WERI-Rb-1 (cell line): Measurements from ENCODE around the gene USP36.

Experiments
- DNase-seq: peaks from one replicate; pipeline ENCODE4 v3.0.0-alpha.2; 2020
- H3K27ac ChIP-seq: fragments of 250-450 bp; sonication (Bioruptor Pico); 2 replicates; pipeline ENCODE4 v1.5.1; 2020; ENCODE audit warnings: mild to moderate bottlenecking, moderate library complexity
- H3K27me3 ChIP-seq: fragments of 250-450 bp; sonication (Bioruptor Pico); 2 replicates; pipeline ENCODE4 v1.5.1; 2021; ENCODE audit warnings: mild to moderate bottlenecking, low read depth, moderate library complexity; ENCODE audit not compliant: insufficient read depth, severe bottlenecking
- H3K36me3 ChIP-seq: fragments of 250-450 bp; sonication (Bioruptor Pico); 2 replicates; pipeline ENCODE4 v1.5.1; 2020; ENCODE audit warnings: mild to moderate bottlenecking, moderate library complexity
- H3K4me3 ChIP-seq: 2 replicates; pipeline ENCODE4 v1.5.1; 2011; ENCODE audit warnings: low read depth, mild to moderate bottlenecking, control low read depth, low read length
- H3K9me3 ChIP-seq: fragments of 250-450 bp; sonication (Bioruptor Pico); 2 replicates; pipeline ENCODE4 v1.5.1; 2021; ENCODE audit warnings: mild to moderate bottlenecking, moderate library complexity; ENCODE audit not compliant: severe bottlenecking
- CTCF ChIP-seq: IDR thresholded peaks from 2 replicates; pipeline ENCODE4 v1.5.1; 2011; ENCODE audit warnings: low read depth, mild to moderate bottlenecking, control low read depth, inconsistent platforms, low read length

USP36 gene

DNA sequence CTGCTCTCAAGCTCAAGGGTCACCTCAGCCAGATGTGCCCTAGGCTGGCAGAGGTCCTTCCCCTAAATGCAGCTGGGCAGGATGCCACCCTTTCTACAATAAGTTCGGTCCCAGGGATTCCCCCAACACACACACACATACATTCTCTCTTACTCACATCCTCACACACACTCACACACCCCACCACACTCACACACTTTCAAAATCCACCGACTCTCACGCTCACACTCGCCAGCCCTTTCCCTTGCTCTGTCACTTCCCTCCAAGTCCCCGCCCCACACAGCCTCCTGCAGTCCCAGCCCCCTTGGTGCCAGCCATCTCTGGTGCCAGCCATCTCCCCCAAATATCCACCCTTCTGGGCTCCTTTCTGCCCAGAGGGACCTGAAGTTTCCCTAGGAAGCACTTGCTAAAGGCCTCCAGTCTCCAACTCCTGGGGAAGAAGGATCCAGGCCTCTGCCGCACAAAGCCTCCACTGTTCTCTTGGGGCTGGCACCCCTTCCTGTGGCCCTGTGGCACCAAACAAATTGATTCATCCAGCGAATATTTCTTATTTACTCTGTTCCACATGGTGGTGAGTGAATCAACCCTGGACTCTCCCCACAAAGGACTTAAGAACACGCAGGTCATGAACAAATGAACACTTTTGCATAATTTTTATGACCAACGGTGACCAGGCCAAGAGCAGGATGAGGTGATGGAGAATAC lies 3.8 kb upstream of the USP36 start:
- no peak for TF ChIP-seq CTCF
- Histone ChIP-seq H3K4me3 (no peak overlapping the region), H3K36me3 (peaks cover 4% of the 10 kb centered on the region), H3K27ac (no peak overlapping the region), H3K27me3 (no peaks in the 10 kb centered on the region), H3K9me3 (no peaks in the 10 kb centered on the region)
- DNase-seq, result no peak

GRCh38 chr17:78842881-78843565 lies 2.4 kb upstream of the USP36 start:
- peak; percentile 95 for TF ChIP-seq CTCF
- Histone ChIP-seq H3K36me3 (peaks cover 8% of the 10 kb centered on the region), H3K4me3 (no peak overlapping the region), H3K27me3 (no peaks in the 10 kb centered on the region), H3K9me3 (no peaks in the 10 kb centered on the region), H3K27ac (no peak overlapping the region)
- DNase-seq, result peak; percentile 63

GRCh38 chr17:78840530-78840779 lies 159 bp downstream of the USP36 start:
- TF ChIP-seq CTCF, result no peak
- H3K36me3 ChIP-seq, result peaks cover 34% of the 10 kb centered on the region
- peak overlapping the region; percentile 78 for H3K4me3 ChIP-seq
- peak overlapping the region; percentile 88 for H3K27ac ChIP-seq
- DNase-seq, result no peak
- H3K9me3 ChIP-seq, result no peaks in the 10 kb centered on the region
- no peaks in the 10 kb centered on the region for H3K27me3 ChIP-seq

DNA sequence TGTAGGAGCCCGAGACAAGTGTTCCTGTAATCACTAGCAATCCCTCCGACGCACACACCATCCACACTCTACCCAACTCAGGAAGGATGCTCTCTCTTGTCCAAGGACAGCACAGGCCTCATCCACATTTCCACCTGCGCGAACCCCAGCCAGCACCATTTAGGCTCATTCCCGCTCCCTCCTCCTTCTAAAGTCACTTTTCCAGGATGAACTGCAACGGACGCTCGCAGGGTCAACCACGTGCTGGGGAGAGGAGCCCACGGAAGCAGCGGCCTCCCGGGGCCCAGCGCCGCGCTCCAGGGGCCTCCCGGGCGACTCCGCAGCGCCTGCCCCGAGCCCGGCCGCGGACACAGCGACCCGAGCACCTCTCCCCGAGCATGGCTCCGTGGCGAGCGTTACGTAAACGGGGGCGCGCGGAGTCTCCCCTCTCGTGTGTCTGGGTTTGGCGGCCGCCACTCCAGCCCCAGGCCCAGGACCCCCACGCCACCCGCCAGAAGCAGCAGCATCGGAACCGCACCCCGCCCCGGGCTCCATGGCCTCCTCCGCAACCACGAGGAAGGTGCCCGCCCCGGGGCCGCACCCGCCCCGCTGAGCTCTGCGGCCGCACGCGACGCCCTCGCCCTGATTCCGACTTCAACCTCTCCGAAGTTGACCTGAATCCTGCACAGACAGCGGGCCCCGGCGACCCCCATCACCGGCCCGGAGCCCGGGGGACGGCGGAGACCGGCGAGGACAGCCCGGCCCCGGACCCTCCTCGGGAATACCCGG lies 668 bp downstream of the USP36 start:
- no peaks in the 10 kb centered on the region for H3K9me3 ChIP-seq
- no peaks in the 10 kb centered on the region for H3K27me3 ChIP-seq
- peak overlapping the region; percentile 88 for H3K27ac ChIP-seq
- peaks cover 39% of the 10 kb centered on the region for H3K36me3 ChIP-seq
- H3K4me3 ChIP-seq, result peak overlapping the region; percentile 78
- no peak for DNase-seq
- no peak for TF ChIP-seq CTCF

DNA sequence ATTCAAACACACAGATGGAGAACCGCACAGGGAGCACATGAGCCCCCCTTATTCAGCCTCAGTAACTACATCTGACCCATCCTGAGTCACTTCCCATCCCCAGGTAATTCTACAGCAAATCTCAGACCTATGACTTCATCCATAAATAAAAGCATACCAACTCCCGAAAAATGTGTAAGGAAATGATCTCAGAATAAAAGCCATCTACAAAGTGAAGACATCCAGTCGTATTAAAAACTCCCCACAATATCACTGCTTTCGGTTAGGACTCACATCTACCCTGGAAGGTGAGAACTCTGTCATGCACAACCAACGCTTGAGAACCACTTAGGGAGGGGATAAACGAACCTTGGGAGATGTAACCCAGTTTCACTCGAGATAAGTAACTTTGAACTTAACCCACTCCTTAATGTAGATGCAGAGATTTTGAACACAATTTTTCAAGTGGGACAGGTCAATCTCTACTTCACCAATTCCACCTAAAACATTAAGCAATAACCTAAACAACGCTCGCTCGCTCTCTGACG lies 1.3 kb downstream of the USP36 start:
- no peak for TF ChIP-seq CTCF
- Histone ChIP-seq H3K36me3 (peaks cover 44% of the 10 kb centered on the region), H3K27me3 (no peaks in the 10 kb centered on the region), H3K9me3 (no peaks in the 10 kb centered on the region), H3K4me3 (peak overlapping the region; percentile 78), H3K27ac (peak overlapping the region; percentile 88; the same call in 1 of the 2 replicates)
- no peak for DNase-seq
